ENCODE results near the gene OR2T1. TPM values are rescaled to one million over a fixed set of nuclear protein-coding genes. Genes with fewer than 3 reads are reported as not detected.
"Not testable (repeated sequence)": the region's sequence is repeated elsewhere in the genome, so short reads cannot be mapped to it uniquely, and the experiment has no call there.

OR2T1 gene
- total and polyA plus RNA-seq, 7 experiments from 2014 or later: not detected

DNA sequence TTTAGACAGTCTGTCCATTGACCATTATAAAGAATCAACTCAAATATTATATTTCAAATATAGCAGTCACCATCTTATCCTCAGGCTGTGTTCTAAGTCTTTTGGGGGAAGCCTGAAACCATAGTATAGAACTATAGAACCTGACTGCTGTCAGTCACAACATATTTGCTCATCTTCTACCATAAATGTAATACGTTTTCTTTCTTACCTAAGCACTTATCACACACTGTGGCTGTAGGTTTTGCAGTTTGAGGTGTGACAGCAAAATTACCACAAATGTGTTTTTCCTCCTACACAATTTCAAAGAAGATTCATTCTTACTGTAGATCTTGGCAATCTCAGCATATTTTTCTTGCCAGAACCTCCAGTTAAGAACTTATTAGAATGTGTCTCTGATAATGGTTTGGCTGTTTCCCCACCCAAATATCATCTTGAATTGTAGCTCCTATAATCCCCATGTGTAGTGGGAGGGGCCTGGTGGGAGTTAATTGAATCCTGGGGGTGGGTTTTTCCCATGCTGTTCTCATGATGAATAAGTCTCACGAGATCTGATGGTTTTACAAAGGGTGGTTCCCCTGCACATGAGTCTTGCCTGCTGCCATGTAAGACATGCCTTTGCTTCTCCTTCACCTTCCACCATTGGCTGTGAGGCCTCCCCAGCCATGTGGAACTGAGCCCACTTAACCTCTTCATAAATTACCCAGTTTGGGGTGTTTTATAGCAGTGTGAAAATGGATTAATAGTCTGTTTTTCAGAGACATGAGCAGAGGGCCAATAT is 39.8 kb downstream of the OR2T1 start:
- H3K36me3 ChIP-seq (ENCODE audit: control insufficient read depth in 2 of 3, insufficient read depth in 3 of 3, low read length in 3 of 3); H3K36me3 Mint-ChIP-seq; H3K27ac Mint-ChIP-seq; H3K4me1 Mint-ChIP-seq; H3K27me3 ChIP-seq (ENCODE audit: control insufficient read depth in 2 of 2, insufficient read depth in 2 of 2, low read length in 2 of 2); POLR2A ChIA-PET; H3K9me3 Mint-ChIP-seq; H3K4me1 ChIP-seq (ENCODE audit: control insufficient read depth in 2 of 2, insufficient read depth in 2 of 2, low read length in 2 of 2); H3K9me3 ChIP-seq (ENCODE audit: control insufficient read depth in 2 of 3, low read length in 3 of 3); H3K4me3 ChIP-seq (ENCODE audit: low read length); H3K4me3 Mint-ChIP-seq; H3K27ac ChIP-seq (ENCODE audit: low read depth, low read length); H3K27me3 Mint-ChIP-seq; CTCF ChIA-PET; ATAC-seq; DNase-seq: not testable (repeated sequence)
- intact Hi-C loops (cut with micrococcal nuclease): loop anchor here in 1 of 2 donors (5.0 kb wide), 1 partner anchor 205 kb away; the partner anchor contains the start of gene OR2T35

DNA sequence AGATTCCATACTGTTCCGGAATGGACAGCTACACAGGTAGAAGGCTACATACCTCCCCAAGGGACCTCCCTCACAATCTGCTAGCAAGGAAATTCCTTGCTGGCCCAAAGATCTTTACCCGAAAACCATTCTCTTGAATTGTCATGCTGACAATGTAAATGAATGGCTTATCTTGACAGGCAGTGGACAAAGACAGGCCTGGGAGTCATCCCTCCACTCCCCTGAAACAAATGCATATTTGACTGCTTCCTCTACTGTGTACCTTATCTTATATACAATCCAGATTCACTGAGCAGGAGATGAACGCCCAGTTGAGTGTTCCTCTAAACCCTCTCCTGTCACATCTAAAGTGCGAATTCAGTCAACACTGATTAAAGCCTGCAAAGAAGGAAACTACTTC is 41.8 kb downstream of the OR2T1 start:
- DNase-seq; H3K27me3 ChIP-seq (ENCODE audit: control insufficient read depth in 2 of 2, insufficient read depth in 2 of 2, low read length in 2 of 2); H3K27me3 Mint-ChIP-seq; H3K36me3 ChIP-seq (ENCODE audit: control insufficient read depth in 2 of 3, insufficient read depth in 3 of 3, low read length in 3 of 3); H3K4me1 Mint-ChIP-seq; H3K9me3 ChIP-seq (ENCODE audit: control insufficient read depth in 2 of 3, low read length in 3 of 3); H3K27ac ChIP-seq (ENCODE audit: low read depth, low read length); ATAC-seq; H3K4me1 ChIP-seq (ENCODE audit: control insufficient read depth in 2 of 2, insufficient read depth in 2 of 2, low read length in 2 of 2); H3K27ac Mint-ChIP-seq; H3K4me3 ChIP-seq (ENCODE audit: low read length); H3K4me3 Mint-ChIP-seq; H3K36me3 Mint-ChIP-seq; H3K9me3 Mint-ChIP-seq; CTCF ChIA-PET; POLR2A ChIA-PET: not testable (repeated sequence)
- intact Hi-C loops (cut with micrococcal nuclease): loop anchor here in 1 of 2 donors (5.0 kb wide), 1 partner anchor 203 kb away; the partner anchor contains the start of gene OR2T35

DNA sequence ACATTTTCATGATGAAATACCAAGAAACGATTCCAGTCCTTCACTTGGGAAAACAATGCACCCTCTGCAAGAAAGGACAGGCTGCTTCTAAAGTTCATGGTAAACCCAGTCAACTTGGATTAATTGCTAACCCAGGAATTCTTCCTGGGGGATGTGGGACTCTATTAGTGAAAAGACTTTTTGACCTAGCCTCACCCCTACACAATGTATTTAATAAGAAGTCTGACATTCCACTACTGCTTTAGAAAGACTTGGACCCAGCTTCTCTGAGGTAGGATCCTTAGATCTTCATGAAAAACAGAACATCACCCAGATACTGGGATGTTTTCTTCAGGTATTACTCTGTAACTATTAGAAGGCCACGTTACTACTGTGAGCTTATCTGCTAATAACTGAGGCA is 42.6 kb downstream of the OR2T1 start, which contains the start of gene OR2T2:
OR2T2 (plus strand) TSS at position 239 of the 400 bp plus-strand sequence. CDS start 7,161 bp downstream, outside the sequence.
- H3K4me3 Mint-ChIP-seq; POLR2A ChIA-PET; H3K4me1 ChIP-seq (ENCODE audit: control insufficient read depth in 2 of 2, insufficient read depth in 2 of 2, low read length in 2 of 2); H3K36me3 Mint-ChIP-seq; H3K9me3 ChIP-seq (ENCODE audit: control insufficient read depth in 2 of 3, low read length in 3 of 3); H3K36me3 ChIP-seq (ENCODE audit: control insufficient read depth in 2 of 3, insufficient read depth in 3 of 3, low read length in 3 of 3); H3K27ac Mint-ChIP-seq; H3K27me3 Mint-ChIP-seq; H3K4me3 ChIP-seq (ENCODE audit: low read length); H3K4me1 Mint-ChIP-seq; CTCF ChIA-PET; H3K27me3 ChIP-seq (ENCODE audit: control insufficient read depth in 2 of 2, insufficient read depth in 2 of 2, low read length in 2 of 2); H3K27ac ChIP-seq (ENCODE audit: low read depth, low read length); H3K9me3 Mint-ChIP-seq; intact Hi-C loops (cut with micrococcal nuclease); DNase-seq; ATAC-seq: not testable (repeated sequence)

GRCh38 chr1:248448409-248449074 is 45.7 kb downstream of the OR2T1 start:
- H3K36me3 Mint-ChIP-seq; H3K9me3 ChIP-seq (ENCODE audit: control insufficient read depth in 2 of 3, low read length in 3 of 3); H3K27ac Mint-ChIP-seq; intact Hi-C loops (cut with micrococcal nuclease); CTCF ChIA-PET; H3K27me3 ChIP-seq (ENCODE audit: control insufficient read depth in 2 of 2, insufficient read depth in 2 of 2, low read length in 2 of 2); H3K4me3 ChIP-seq (ENCODE audit: low read length); POLR2A ChIA-PET; H3K4me1 ChIP-seq (ENCODE audit: control insufficient read depth in 2 of 2, insufficient read depth in 2 of 2, low read length in 2 of 2); H3K36me3 ChIP-seq (ENCODE audit: control insufficient read depth in 2 of 3, insufficient read depth in 3 of 3, low read length in 3 of 3); H3K4me3 Mint-ChIP-seq; H3K27ac ChIP-seq (ENCODE audit: low read depth, low read length); DNase-seq; H3K4me1 Mint-ChIP-seq; H3K27me3 Mint-ChIP-seq; H3K9me3 Mint-ChIP-seq: not testable (repeated sequence)
- ATAC-seq: peak; percentile 44

GRCh38 chr1:248449821-248450465 is 47.1 kb downstream of the OR2T1 start:
- not testable (repeated sequence) for H3K27me3 Mint-ChIP-seq; H3K27ac ChIP-seq (ENCODE audit: low read depth, low read length)

GRCh38 chr1:248450466-248451145 is 47.8 kb downstream of the OR2T1 start:
- H3K36me3 Mint-ChIP-seq; H3K36me3 ChIP-seq (ENCODE audit: control insufficient read depth in 2 of 3, insufficient read depth in 3 of 3, low read length in 3 of 3); H3K9me3 ChIP-seq (ENCODE audit: control insufficient read depth in 2 of 3, low read length in 3 of 3); DNase-seq; H3K9me3 Mint-ChIP-seq; ATAC-seq; H3K4me1 Mint-ChIP-seq; H3K27me3 ChIP-seq (ENCODE audit: control insufficient read depth in 2 of 2, insufficient read depth in 2 of 2, low read length in 2 of 2); H3K4me3 Mint-ChIP-seq; H3K27ac Mint-ChIP-seq; H3K4me1 ChIP-seq (ENCODE audit: control insufficient read depth in 2 of 2, insufficient read depth in 2 of 2, low read length in 2 of 2); H3K27me3 Mint-ChIP-seq; H3K27ac ChIP-seq (ENCODE audit: low read depth, low read length); intact Hi-C loops (cut with micrococcal nuclease); H3K4me3 ChIP-seq (ENCODE audit: low read length); POLR2A ChIA-PET; CTCF ChIA-PET: not testable (repeated sequence)

More at GRCh38 chr1:248449821-248450465, 47.1 kb downstream of the OR2T1 start:
- DNase-seq; H3K36me3 Mint-ChIP-seq; POLR2A ChIA-PET; H3K4me1 Mint-ChIP-seq; intact Hi-C loops (cut with micrococcal nuclease); H3K27ac Mint-ChIP-seq; H3K27me3 ChIP-seq (ENCODE audit: control insufficient read depth in 2 of 2, insufficient read depth in 2 of 2, low read length in 2 of 2); CTCF ChIA-PET; H3K9me3 Mint-ChIP-seq; H3K9me3 ChIP-seq (ENCODE audit: control insufficient read depth in 2 of 3, low read length in 3 of 3); ATAC-seq; H3K36me3 ChIP-seq (ENCODE audit: control insufficient read depth in 2 of 3, insufficient read depth in 3 of 3, low read length in 3 of 3); H3K4me1 ChIP-seq (ENCODE audit: control insufficient read depth in 2 of 2, insufficient read depth in 2 of 2, low read length in 2 of 2); H3K4me3 ChIP-seq (ENCODE audit: low read length); H3K4me3 Mint-ChIP-seq: not testable (repeated sequence)
